NCI-H187 (cell line): ENCODE measurements around the gene TJP3.

Source experiments
- DNase-seq, 2 experiments: peaks; one replicate each; lab custom pipeline; 2025; lab: John Stamatoyannopoulos, UW

The TJP3 gene

DNA sequence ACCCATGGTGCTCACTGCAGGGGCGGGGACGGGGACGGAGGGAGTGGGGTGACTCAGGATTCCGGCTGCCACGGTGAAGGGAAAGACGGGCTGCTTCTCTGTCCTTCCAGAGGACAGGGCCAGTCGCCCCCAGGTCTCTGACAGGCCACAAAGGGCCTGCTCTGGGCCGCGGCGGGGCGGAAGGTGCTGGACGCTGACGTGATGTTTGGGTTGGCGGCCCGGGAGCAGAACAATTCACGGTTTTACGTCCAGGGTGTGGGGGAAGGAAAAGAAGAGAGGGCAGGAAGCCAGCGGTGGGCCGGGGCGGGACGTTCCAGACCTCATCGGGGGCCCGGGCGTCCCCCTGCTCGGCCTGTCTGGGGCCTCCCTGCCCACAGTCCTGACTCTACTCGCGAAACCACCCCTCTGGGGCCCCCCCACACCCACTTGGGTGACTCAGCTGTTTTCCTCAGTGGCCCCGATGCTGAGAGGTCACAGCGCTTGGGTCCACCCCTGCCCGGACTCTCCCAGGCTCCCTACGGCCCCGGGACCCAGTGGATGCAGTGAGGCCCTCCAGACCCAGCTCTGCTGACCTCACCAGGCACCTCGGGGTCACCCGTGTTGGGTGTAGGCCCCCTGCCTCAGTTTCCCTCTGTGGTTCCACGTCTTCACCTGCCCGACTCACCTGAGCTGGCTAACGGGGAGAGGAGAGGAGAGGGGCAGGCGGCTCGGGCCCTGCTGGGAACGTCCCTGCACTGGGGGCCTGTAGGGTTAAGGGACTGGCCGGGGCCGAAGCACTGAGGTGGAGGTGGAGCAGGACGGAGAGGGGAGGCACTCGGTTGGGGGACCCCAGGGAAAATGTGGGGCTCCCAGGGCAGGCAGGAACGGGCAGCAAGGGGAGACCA lies 37.1 kb upstream of the TJP3 start:
- DNase-seq, result no peak

DNA sequence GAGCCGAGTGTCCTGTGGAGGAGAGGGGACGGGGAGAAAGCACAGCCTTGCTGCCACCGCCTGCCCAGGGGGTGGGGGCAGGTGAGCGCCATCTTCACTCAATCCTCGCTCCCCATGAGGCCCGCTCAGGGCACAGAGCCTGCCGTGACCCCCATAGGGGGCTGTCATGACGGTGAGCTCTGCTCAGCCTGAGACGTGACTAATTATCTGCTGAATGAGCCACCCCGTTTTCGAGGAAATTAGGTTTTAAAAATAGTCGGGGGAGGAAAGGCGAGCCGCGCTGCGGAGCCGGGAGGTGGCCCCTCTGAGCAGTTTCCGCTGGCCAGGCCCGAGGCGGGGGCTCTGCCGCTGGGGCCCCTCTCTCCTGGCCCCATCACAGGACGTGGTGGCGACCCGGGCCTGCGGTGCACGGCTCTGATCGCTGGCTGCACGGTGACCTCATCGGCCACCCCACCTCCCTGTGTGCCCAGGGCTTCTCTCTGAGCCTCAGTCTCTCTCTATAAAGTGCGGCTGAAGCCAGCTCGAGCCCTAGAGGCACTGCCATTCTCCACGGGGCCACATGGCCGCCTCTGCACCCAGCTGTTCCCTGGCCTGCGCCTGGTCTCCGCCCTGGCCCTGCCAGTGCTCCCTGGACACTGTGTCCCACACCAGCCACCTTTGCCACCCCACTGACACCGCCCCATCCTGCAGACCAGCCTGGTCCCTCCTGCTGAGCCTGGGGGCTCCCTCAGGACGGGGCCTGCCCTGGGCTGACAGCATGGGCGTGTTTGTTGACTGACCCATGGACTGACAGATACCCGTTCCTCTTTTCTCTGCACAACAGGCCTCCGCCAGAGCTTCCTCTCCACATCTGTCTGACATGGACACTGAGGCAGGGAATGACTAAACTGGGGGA lies 36.3 kb upstream of the TJP3 start:
- DNase-seq, result no peak

DNA sequence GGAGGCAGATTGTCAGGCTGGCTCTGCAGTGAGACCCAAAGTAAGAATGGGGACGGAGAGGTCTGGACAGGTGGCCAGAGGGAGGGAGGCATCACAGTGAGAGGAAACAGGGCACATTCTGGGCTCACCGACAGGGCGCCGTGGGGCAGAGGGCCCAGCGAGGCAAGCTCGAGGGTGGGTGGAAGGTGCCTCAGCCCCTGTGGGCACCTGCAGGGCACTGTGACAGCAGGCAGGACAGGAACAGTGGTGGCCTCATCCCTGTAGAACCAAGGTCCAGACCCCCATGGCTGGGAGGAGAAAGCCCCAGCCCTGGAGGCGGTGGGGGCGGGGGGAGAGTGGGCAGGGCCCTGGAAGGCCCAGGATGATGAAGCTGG lies 35.6 kb upstream of the TJP3 start:
- DNase-seq, result no peak

DNA sequence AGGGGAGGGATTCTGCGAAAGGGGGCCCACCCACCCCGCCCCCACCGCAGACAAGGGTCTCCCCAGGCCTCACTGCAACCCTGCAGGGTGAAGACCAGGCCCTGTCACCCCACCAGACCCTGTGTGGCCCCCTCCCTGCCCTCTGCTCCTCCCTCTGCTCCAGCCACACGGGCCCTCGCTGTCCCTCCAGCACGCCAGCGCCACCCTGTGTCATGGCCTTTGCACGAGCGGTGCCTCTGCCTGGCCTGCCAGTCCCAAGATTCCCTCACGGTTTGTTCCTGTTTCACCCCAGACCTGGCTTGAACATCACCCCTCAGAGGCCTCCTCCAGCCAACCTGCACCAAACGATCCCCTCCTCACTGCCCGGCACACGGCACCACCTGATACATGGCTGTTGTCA lies 35.2 kb upstream of the TJP3 start:
- DNase-seq, result no peak

DNA sequence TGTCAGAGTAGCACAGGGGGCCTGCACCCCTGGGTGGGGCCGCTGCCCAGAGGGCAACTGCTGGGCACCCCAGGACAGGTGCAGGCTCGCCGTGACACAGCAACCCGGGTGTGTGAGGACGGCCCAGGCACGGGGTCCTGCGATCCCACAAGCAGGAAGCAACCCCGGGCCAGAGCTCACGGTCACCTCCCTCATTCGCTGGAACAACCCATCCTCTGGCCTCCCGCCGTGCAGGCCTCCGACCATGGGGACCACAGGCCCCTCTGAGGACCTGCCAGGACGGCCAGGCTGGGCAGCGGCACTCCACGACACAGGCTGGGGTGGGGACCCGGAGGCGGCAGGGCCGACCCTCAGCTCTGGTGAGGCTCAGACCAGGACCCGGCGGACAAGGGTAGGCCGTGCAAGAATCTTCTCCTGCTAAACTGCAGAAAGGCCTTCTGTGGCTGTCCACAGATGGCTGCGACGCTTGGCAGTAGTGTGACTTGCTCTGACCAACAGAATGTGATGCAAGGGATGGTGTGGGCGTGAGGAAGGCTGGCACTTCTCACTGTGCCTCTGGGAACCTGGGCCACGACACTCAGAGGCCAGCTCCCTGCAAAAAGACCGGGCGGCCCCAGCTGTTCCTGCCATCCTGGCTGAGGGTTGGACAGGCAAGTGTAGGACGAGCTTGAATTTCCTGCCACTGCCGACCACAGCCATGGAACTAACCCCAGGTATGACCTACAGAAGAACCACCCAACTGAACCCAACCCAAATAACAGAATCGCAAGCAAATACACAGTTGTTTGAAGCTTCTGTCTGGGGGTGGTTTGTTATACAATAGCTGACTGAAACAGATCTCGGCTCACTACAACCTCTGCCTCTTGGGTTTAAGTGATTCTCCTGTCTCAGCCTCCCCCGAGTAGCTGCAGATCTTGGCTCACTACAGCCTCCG lies 34.4 kb upstream of the TJP3 start:
- DNase-seq, result no peak

DNA sequence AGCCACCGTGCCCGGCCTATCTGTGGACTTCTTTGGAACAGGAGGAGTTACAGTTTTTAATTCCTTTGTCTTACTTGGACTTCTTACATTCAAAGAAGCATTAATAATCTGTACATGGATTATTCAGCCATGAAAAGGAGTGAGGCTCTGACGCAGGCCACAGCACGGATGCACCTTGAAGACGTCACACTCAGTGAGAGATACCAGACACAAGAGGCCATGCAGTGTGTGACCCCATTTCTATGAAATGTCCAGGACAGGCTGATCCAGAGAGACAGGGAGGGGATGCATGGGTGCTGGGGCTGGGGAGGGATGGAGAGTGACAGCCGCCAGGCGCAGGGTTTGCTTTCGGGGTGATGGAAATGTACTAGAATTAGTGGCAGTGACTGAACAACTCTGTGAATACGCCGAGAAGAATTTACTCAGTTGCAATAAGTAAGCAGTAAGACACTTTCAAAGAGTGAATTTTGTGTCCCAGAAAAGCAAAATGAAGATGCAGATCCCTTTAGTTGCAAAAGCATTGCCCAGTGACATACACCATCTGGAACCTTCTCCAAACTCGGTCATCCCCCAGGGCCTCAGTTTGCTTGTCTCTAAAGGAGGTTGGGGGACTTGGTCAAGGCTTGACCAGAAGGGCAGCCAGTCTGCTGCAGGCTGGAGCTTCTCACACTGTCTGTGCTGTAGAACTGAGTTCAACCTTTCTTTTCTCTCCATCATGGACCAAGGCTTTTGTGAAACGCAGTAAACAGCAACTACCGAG lies 33.2 kb upstream of the TJP3 start:
- no peak for DNase-seq

DNA sequence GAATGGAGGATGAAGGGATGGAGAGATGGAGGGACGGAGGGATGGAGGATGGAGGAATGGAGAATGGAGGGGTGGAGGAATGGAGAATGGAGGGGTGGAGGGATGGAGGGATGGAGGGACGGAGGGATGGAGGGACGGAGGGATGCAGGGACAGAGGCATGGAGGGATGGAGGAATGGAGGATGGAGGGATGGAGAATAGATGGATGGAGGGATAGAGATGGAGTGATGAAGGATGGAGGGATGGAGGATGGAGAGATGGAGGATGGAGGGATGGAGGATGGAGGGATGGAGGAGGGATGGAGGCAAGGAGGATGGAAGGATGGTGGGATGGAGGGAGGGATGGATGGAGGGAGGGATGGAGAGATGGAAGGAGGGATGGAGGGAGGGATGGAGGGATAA lies 30.0 kb upstream of the TJP3 start:
- DNase-seq, result no peak

DNA sequence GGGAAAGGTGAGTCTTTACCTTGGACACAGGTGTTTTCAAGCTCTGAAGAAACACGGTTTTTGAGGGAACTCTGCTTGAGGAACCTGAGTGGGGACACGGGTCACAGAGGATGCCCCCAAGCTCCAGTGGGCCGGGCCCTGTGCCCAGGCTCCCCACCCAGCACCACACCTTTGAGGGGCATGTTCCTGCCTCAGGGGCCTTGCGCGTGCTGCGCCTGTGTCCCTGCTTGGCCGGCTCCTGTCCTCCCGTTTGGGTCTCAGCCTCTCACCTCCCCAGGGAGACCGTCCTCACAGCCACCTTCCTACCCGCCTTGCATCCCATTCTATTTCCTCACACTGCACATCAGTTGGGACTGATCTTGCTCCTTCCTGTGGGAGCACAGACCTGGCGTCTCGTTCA lies 29.0 kb upstream of the TJP3 start:
- no peak for DNase-seq

DNA sequence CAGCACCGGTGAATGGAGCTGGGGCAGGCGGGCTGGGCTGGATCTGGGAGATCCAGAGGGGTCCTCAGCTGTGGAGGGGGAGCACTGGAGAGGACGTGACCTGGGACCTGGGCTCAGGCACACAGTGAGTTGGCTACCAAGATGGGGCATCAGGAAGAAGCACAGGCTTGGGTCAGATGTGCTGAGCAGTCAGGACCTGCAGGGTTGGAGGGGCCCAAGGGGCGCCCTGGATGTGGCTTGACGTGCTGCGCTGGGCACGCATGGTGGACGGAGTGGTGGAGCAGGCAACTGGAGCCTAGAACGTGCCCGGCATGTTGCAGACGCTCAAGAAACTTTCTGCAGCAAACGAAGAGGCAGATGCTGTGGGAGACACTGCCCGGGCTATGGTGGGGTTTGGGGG lies 28.6 kb upstream of the TJP3 start:
- no peak for DNase-seq

DNA sequence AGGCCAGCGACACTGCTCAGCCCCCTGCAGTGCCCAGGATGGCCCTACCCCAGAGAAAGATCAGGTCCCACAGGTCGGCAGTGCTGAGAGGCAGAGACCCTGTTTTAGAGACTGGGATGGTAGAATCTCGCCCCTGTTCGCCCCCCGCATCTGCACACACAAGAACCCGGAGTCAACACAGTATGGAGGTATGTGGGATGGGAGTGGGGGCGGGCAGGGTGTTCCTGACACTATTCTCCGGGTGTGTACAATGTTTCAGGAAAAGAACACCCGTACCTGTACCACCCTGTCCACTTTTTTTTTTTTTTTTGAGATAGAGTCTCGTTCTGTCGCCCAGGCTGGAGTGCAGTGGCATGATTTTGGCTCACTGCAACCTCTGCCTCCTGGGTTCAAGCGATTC lies 27.2 kb upstream of the TJP3 start:
- DNase-seq, result no peak

DNA sequence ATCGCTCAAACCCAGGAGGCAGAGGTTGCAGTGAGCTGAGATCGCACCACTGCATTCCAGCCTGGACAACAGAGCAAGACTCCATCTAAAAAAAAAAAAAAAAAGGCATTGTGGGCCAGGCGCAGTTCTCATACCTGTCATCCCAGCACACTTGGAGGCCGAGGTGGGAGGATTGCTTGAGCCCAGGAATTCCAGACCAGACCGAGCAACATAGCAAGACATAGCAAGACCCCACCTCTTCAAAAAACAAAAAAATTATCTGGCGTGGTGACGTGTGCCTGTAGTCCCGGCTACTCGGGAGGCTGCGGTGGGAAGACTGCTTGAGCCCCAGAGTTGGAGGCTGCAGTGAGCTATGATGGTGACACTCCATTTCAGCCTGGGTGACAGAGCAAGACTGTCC lies 25.9 kb upstream of the TJP3 start:
- DNase-seq, result no peak

DNA sequence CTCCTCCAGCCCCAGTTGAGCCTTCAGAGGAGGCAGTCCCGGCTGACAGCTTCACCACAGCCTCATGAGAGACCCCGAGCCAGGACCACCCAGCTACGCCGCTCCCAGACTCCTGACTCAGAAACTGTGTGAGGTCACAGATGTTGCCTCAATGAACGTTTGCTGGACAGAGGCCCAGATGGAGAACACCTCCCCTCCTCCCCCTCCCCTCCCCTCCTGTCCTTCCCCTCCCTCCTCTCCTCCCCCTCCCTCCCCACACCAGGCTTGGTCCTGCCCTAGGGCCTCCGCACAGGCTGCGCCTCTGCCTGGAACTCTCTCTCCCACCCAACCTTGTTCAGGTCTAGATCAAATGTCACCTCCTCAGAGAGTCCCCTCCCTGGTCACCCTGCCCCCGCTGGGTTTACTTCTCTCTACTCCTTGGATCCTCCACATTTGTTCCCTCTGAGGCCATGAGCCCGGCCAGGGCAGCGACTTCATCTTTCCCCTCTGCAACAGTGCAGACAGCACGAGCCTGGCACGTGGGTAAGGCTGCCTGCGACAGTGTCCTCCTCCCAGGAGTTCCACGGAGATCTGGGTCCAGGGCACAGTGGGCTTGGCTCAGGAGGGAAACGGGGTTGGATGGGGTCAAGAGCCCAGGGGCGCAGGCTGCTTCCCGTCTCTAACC lies 25.3 kb upstream of the TJP3 start:
- no peak for DNase-seq

DNA sequence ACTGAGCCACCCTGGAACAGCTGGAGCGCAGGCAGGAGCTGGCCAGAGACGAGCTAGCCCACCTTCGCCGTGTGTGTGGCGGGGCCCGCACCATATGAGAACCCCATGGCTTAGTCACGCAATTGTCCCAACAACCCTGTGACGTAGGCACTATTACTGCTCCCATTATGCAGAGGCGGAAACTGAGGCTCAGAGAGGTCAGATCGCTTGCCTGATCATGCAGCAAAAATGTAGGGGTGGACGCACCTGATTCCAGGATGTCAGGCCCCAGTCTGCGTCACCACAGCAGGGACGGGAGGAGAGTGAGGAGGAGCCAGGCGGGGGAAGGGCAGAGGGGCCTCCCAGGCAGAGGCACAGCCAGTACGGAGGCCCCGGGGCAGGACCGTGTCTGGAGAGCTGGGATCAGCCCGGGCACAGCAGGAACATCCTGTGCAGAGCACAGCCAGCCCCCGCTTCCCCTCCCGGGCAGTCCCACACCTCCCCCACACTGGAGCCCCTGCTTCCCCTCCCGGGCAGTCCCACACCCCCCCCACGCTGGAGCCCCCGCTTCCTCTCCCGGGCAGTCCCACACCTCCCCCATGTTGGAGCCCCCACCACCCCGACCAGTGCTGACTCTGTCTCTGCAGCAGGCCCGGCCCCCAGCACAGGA lies 24.7 kb upstream of the TJP3 start:
- no peak for DNase-seq

DNA sequence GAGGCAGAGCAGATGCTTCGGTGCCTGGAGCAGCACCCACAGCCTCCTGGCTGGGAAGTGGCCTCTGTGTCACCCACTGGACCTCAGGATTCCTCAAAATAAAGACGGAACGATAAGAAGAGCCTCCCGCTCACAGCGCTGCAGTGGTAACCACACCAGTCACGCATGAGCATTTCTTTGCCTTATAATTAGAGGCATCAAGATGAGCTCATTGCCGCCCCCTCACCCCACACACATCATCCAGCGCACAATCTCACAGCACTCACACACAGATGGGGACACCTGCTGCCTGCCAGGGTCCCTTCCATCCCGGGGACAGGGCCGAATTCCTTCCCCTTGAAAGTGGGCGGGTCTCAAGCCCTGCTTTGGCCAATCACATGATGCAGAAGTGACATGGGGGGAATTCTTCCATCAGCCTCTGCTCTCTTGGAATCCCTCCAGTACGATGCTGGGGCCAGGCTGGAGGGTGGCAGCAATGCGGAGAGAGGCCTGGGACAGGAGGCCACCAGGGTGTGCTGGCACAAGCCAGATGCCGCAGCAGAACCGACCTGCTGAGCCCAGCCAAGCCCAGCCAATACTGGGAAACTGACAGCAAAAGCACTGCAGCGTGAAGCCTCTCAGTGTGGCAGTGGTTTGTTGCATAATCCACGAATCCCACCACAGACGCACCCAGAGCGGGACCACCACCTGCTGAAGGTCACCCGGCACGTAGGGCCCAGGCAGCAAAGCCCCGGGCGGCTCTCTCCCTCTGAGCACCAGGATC lies 23.9 kb upstream of the TJP3 start:
- no peak for DNase-seq

DNA sequence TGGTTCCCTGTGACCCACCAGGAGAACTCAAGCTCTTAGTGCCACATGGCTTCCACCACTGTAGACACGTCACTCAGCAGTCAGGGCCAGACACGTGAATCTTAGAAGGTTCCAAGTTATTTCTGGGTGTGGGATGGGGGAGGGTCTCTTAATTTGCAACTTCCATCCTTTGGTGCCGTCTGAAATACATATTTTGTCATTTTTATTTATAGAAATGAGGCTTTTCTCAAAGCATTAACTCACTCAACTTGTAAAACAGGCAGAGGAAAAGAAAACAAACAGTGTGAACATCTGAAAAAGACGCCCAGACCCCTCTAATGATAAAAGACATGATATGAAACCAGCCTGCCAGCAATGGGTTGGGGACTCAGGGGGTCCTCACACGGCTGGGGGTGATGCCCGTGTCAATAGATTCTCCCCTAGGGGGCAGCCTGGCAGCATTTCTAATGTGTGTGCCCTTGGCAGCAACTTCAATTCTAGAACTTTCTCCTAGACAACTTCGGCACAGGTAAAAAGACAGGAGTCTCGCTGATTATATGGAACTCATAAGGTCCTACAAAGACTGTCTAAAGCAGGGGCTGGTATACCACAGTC lies 23.3 kb upstream of the TJP3 start:
- no peak for DNase-seq

DNA sequence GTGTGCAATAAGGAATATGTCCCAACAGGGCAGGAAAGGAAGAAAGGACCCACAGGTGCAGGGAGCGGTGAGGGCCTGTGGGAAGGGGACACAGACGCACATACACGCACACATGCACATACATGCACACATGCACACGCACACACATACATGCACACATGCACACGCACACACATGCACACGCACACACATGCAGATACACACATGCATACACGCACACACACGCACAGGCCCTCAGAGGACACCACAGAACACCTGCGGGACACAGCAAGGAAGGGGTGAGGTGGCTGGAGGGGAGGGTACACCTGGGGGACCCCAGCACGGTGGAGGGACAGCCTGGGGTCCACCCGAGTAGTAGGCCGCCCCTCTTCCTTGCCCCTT lies 20.8 kb upstream of the TJP3 start:
- DNase-seq, result no peak

DNA sequence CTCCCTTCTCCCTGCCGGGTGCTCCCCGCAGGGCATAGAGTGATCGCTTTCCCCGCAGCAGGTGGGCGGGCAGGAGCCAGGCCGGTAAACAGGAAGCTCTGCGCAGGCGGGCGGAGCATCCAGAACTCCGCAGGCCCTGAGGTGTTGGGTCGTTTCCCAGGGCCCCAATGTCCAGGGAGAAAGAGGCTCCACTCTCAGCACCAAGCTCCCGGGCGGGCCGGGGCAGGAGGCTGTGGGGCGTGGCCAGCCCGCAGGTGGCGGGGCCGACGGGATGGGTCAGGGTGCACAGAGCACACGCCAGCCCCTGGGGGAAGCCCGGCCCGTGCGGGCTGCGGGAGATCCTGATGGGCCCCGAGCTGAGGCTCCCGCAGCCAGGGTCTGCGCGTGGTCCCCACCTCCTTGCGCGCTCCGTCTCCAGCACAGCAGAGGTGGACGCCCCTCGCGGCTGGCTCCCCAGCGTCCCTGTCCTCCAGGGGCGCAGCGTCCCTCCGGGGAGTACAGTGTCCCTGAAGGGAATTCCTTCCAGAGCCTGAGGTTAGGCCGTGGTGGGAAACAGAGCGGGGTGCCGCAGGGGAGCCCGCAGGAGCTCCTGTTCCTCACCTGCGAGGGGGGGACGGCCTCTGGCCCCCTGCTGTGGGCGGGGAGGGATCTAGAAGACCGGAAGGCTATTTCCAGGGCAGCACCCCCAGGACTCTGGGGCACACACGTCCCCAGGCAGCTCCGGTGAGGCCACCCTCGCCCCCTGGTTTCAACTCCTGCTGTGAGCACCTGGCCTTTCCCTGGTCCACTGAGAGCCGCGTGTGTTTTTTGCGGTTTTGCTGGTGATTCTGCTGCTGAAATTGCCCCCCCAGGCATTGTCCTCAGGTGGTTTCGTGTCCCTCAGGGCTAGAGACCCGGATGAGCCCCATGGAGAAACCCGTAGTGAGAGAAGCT lies 20.1 kb upstream of the TJP3 start:
- DNase-seq, result no peak
